ENCODE measurements around the gene ATAT1. TPM values are rescaled to one million over a fixed set of nuclear protein-coding genes. Genes with fewer than 3 reads are reported as not detected.

The ATAT1 gene
- total RNA-seq, 1 experiment from 2014 or later = 19.3 TPM

GRCh38 chr6:30644769-30645168 lies 18.1 kb downstream of the ATAT1 start (continued):
- TF ChIP-seq, protein P1, sequence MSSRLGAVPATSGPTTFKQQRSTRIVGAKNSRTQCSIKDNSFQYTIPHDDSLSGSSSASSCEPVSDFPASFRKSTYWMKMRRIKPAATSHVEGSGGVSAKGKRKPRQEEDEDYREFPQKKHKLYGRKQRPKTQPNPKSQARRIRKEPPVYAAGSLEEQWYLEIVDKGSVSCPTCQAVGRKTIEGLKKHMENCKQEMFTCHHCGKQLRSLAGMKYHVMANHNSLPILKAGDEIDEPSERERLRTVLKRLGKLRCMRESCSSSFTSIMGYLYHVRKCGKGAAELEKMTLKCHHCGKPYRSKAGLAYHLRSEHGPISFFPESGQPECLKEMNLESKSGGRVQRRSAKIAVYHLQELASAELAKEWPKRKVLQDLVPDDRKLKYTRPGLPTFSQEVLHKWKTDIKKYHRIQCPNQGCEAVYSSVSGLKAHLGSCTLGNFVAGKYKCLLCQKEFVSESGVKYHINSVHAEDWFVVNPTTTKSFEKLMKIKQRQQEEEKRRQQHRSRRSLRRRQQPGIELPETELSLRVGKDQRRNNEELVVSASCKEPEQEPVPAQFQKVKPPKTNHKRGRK (CRISPR knock-in tag; IDR thresholded peaks at IDR 0.05; ENCODE audit: borderline replicate concordance) = no peak
- TF ChIP-seq USF1 (CRISPR knock-in tag; IDR thresholded peaks at IDR 0.05) (no peak), TEAD1 (CRISPR knock-in tag; IDR thresholded peaks at IDR 0.05) (no peak)
- TF ChIP-seq, protein P2, sequence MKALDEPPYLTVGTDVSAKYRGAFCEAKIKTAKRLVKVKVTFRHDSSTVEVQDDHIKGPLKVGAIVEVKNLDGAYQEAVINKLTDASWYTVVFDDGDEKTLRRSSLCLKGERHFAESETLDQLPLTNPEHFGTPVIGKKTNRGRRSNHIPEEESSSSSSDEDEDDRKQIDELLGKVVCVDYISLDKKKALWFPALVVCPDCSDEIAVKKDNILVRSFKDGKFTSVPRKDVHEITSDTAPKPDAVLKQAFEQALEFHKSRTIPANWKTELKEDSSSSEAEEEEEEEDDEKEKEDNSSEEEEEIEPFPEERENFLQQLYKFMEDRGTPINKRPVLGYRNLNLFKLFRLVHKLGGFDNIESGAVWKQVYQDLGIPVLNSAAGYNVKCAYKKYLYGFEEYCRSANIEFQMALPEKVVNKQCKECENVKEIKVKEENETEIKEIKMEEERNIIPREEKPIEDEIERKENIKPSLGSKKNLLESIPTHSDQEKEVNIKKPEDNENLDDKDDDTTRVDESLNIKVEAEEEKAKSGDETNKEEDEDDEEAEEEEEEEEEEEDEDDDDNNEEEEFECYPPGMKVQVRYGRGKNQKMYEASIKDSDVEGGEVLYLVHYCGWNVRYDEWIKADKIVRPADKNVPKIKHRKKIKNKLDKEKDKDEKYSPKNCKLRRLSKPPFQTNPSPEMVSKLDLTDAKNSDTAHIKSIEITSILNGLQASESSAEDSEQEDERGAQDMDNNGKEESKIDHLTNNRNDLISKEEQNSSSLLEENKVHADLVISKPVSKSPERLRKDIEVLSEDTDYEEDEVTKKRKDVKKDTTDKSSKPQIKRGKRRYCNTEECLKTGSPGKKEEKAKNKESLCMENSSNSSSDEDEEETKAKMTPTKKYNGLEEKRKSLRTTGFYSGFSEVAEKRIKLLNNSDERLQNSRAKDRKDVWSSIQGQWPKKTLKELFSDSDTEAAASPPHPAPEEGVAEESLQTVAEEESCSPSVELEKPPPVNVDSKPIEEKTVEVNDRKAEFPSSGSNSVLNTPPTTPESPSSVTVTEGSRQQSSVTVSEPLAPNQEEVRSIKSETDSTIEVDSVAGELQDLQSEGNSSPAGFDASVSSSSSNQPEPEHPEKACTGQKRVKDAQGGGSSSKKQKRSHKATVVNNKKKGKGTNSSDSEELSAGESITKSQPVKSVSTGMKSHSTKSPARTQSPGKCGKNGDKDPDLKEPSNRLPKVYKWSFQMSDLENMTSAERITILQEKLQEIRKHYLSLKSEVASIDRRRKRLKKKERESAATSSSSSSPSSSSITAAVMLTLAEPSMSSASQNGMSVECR (CRISPR knock-in tag; IDR thresholded peaks at IDR 0.05; ENCODE audit: borderline replicate concordance) = no peak

- DNase-seq (ENCODE audit: low spot score) (no peak), ATAC-seq (no peak)
- Mint-ChIP-seq H3K27me3 (ENCODE audit: low read depth) (no peaks in the 10 kb centered on the region), H3K9me3 (no peaks in the 10 kb centered on the region), H3K4me3 (peak overlapping the region; percentile 76), H3K27ac (peak overlapping the region; percentile 68), H3K4me1 (peaks cover 21% of the 10 kb centered on the region), H3K36me3 (peaks cover 24% of the 10 kb centered on the region)
- ChIA-PET CTCF (interaction anchor here (1.0 to 2.0 kb wide), 4 partner anchors 27 to 441 kb away, joined by 3 to 10 read pairs (median 5); partner anchors contain the start of gene DHX16), POLR2A (interaction anchor here (0.7 to 1.0 kb wide), 3 partner anchors 31 to 71 kb away, joined by 3 to 6 read pairs (median 4); partner anchors contain the start of gene MDC1)
- TF ChIP-seq ZBTB21 (CRISPR knock-in tag; IDR thresholded peaks at IDR 0.05; ENCODE audit: borderline replicate concordance) (no peak), ZNF416 (CRISPR knock-in tag; IDR thresholded peaks at IDR 0.05) (no peak), SMAD4 (CRISPR knock-in tag; IDR thresholded peaks at IDR 0.05) (no peak), PRRX2 (CRISPR knock-in tag; IDR thresholded peaks at IDR 0.05) (no peak), IRF2 (CRISPR knock-in tag; IDR thresholded peaks at IDR 0.05; ENCODE audit: borderline replicate concordance, low read depth) (no peak), HMGA2 (CRISPR knock-in tag; IDR thresholded peaks at IDR 0.05) (no peak), ATF3 (CRISPR knock-in tag; conservative IDR thresholded peaks at IDR 0.05) (no peak), ATF6 (CRISPR knock-in tag; IDR thresholded peaks at IDR 0.05) (no peak), NFYB (CRISPR knock-in tag; conservative IDR thresholded peaks at IDR 0.05; ENCODE audit: low read depth) (no peak), FOXJ3 (CRISPR knock-in tag; IDR thresholded peaks at IDR 0.05; ENCODE audit: borderline replicate concordance) (no peak), ZNF121 (CRISPR knock-in tag; IDR thresholded peaks at IDR 0.05) (no peak)
- TF ChIP-seq, protein P3, sequence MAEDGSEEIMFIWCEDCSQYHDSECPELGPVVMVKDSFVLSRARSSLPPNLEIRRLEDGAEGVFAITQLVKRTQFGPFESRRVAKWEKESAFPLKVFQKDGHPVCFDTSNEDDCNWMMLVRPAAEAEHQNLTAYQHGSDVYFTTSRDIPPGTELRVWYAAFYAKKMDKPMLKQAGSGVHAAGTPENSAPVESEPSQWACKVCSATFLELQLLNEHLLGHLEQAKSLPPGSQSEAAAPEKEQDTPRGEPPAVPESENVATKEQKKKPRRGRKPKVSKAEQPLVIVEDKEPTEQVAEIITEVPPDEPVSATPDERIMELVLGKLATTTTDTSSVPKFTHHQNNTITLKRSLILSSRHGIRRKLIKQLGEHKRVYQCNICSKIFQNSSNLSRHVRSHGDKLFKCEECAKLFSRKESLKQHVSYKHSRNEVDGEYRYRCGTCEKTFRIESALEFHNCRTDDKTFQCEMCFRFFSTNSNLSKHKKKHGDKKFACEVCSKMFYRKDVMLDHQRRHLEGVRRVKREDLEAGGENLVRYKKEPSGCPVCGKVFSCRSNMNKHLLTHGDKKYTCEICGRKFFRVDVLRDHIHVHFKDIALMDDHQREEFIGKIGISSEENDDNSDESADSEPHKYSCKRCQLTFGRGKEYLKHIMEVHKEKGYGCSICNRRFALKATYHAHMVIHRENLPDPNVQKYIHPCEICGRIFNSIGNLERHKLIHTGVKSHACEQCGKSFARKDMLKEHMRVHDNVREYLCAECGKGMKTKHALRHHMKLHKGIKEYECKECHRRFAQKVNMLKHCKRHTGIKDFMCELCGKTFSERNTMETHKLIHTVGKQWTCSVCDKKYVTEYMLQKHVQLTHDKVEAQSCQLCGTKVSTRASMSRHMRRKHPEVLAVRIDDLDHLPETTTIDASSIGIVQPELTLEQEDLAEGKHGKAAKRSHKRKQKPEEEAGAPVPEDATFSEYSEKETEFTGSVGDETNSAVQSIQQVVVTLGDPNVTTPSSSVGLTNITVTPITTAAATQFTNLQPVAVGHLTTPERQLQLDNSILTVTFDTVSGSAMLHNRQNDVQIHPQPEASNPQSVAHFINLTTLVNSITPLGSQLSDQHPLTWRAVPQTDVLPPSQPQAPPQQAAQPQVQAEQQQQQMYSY (CRISPR knock-in tag; IDR thresholded peaks at IDR 0.05) = no peak
- TF ChIP-seq, protein P4, sequence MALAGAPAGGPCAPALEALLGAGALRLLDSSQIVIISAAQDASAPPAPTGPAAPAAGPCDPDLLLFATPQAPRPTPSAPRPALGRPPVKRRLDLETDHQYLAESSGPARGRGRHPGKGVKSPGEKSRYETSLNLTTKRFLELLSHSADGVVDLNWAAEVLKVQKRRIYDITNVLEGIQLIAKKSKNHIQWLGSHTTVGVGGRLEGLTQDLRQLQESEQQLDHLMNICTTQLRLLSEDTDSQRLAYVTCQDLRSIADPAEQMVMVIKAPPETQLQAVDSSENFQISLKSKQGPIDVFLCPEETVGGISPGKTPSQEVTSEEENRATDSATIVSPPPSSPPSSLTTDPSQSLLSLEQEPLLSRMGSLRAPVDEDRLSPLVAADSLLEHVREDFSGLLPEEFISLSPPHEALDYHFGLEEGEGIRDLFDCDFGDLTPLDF (CRISPR knock-in tag; IDR thresholded peaks at IDR 0.05) = no peak
- TF ChIP-seq, protein P5, sequence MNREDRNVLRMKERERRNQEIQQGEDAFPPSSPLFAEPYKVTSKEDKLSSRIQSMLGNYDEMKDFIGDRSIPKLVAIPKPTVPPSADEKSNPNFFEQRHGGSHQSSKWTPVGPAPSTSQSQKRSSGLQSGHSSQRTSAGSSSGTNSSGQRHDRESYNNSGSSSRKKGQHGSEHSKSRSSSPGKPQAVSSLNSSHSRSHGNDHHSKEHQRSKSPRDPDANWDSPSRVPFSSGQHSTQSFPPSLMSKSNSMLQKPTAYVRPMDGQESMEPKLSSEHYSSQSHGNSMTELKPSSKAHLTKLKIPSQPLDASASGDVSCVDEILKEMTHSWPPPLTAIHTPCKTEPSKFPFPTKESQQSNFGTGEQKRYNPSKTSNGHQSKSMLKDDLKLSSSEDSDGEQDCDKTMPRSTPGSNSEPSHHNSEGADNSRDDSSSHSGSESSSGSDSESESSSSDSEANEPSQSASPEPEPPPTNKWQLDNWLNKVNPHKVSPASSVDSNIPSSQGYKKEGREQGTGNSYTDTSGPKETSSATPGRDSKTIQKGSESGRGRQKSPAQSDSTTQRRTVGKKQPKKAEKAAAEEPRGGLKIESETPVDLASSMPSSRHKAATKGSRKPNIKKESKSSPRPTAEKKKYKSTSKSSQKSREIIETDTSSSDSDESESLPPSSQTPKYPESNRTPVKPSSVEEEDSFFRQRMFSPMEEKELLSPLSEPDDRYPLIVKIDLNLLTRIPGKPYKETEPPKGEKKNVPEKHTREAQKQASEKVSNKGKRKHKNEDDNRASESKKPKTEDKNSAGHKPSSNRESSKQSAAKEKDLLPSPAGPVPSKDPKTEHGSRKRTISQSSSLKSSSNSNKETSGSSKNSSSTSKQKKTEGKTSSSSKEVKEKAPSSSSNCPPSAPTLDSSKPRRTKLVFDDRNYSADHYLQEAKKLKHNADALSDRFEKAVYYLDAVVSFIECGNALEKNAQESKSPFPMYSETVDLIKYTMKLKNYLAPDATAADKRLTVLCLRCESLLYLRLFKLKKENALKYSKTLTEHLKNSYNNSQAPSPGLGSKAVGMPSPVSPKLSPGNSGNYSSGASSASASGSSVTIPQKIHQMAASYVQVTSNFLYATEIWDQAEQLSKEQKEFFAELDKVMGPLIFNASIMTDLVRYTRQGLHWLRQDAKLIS (CRISPR knock-in tag; IDR thresholded peaks at IDR 0.05; ENCODE audit: borderline replicate concordance) = no peak
Observed at GRCh38 chr6:30645989-30646388, 19.3 kb downstream of the ATAT1 start.

Data from WTC11 (cell line).